Erythroblast (primary cell): ENCODE results near the gene FTSJ1.

Source experiments
- GATA1 ChIP-seq: IDR thresholded peaks from 2 replicates; pipeline ENCODE4 v1.6.1; 2011; ENCODE audit warnings: low read depth, mild to moderate bottlenecking, control low read depth, low read length, moderate library complexity
- POLR2A ChIP-seq: IDR thresholded peaks from 2 replicates; pipeline ENCODE4 v1.6.1; 2011; ENCODE audit warnings: mild to moderate bottlenecking, low read length

GRCh38 chrX:48478806-48479205 lies 2.8 kb downstream of the FTSJ1 start:
- TF ChIP-seq POLR2A (no peak), GATA1 (no peak)
